Stimulated activated naive CD4-positive, alpha-beta T cell treated with Interleukin-2 at 50 U/mL for 16 hours (primary cell): ENCODE data around the gene DNAJB13.

Experiments
- DNase-seq: peaks from one replicate; lab custom pipeline; 2025; lab: John Stamatoyannopoulos, UW

DNAJB13 gene

GRCh38 chr11:74015919-74016684, 65.3 kb downstream of the DNAJB13 start:
- DNase-seq: no peak

- DNase-seq: no peak
Measured at GRCh38 chr11:74017631-74018030, 66.8 kb downstream of the DNAJB13 start.

- DNase-seq: no peak
Measured at GRCh38 chr11:74018331-74019005, 67.6 kb downstream of the DNAJB13 start.

DNA sequence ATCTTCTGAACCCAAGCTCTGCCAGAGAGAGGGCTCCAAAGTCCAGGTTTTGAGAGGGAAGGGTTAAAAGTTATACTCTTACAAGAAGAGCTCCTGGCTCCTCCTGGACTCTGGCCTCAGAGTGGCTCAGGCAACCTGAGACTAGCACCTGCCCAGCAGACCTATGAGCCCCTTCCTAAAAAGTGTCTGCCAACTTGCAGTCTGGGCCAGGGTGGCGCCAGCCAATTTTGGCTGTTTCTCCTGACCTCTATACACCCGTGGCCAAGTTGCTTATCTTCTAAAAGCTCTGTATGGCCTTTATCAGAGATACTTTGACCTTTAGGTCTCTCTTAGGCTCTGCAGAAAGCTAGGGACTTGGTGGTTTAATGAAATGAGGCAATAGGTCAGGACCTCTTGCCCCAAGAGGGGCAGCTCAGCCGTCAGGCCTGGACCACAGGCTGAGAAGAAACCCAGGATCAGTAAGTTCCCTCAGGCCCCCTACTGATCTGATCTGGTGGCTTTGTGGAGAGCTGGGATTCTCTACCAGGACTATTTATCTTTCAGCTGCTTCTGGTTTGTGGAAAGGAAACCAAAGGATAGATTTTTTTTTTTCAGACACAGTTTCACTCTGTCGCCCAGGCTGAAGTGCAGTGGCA, 68.4 kb downstream of the DNAJB13 start:
- DNase-seq: no peak

DNA sequence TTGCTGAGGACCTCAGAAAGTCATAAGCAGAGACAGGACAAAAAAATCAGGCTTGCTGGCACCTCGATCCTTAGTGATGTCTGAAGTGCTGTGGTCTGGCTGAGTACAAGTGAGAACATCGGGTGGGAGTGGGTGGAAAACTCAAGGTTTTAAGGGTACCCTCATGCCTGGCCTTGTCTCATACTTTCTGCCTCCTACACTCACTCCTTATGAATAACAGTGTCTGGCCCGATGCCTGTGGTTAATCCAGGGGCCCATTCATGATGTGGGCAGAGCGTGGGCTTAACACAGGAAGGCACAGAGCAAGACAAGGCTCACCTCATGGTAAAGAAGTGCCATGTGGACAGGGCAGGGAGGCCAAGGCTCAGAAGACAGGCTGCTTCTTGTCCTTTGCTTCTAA, 69.0 kb downstream of the DNAJB13 start:
- peak; percentile 81 for DNase-seq
